Stimulated activated CD4-positive, alpha-beta T cell treated with anti-CD3 and anti-CD28 coated beads, Interleukin-12 subunit alpha, Interleukin-12 subunit beta, amount 100 ng/mL, for 48 hours (primary cell): Measurements from ENCODE around the gene TMEM164.

Experiments
- DNase-seq, 3 donors: peaks; one replicate each; pipeline ENCODE4 v3.0.0-alpha.2; 2020; ENCODE audit warnings: low read depth in 2 of 3, low spot score in 1 of 3

Gene TMEM164

GRCh38 chrX:110003167-110004156, 548 bp downstream of the TMEM164 start:
- no peak for DNase-seq

- DNase-seq = no peak
Measured at GRCh38 chrX:110004215-110004614, 1.3 kb downstream of the TMEM164 start.

GRCh38 chrX:110004731-110005369, 1.9 kb downstream of the TMEM164 start:
- DNase-seq = no peak

- DNase-seq = no peak
Measured at GRCh38 chrX:110006161-110006560, 3.2 kb downstream of the TMEM164 start.

- no peak for DNase-seq
Measured at GRCh38 chrX:110006821-110007375, 4.0 kb downstream of the TMEM164 start.

- no peak for DNase-seq
Measured at GRCh38 chrX:110008011-110008635, 5.2 kb downstream of the TMEM164 start.

GRCh38 chrX:110012818-110013485, 10.0 kb downstream of the TMEM164 start:
- no peak for DNase-seq

GRCh38 chrX:110013968-110014367, 11.1 kb downstream of the TMEM164 start:
- DNase-seq = no peak

- no peak for DNase-seq
Measured at GRCh38 chrX:110015032-110015431, 12.1 kb downstream of the TMEM164 start.

- no peak for DNase-seq
Measured at GRCh38 chrX:110015915-110016314, 13.0 kb downstream of the TMEM164 start.

- DNase-seq = no peak
Measured at GRCh38 chrX:110020536-110020935, 17.6 kb downstream of the TMEM164 start.

GRCh38 chrX:110021258-110022022, 18.5 kb downstream of the TMEM164 start:
- DNase-seq = no peak

- no peak for DNase-seq
Measured at GRCh38 chrX:110022599-110023448, 19.9 kb downstream of the TMEM164 start.

GRCh38 chrX:110025395-110025794, 22.5 kb downstream of the TMEM164 start:
- no peak for DNase-seq

- no peak for DNase-seq
Measured at GRCh38 chrX:110026099-110026844, 23.4 kb downstream of the TMEM164 start.

GRCh38 chrX:110032534-110033147, 29.7 kb downstream of the TMEM164 start:
- DNase-seq = no peak

- DNase-seq = no peak
Measured at GRCh38 chrX:110034036-110034435, 31.1 kb downstream of the TMEM164 start.
